GM18870 (cell line): Measurements from ENCODE around the gene PCCA.

Experiments
- ATAC-seq: cut with Tn5 transposase; IDR thresholded peaks from one replicate; pipeline ENCODE4 v1.9.1; 2021; ENCODE audit warnings: moderate library complexity; ENCODE audit not compliant: unreplicated experiment

Gene PCCA

DNA sequence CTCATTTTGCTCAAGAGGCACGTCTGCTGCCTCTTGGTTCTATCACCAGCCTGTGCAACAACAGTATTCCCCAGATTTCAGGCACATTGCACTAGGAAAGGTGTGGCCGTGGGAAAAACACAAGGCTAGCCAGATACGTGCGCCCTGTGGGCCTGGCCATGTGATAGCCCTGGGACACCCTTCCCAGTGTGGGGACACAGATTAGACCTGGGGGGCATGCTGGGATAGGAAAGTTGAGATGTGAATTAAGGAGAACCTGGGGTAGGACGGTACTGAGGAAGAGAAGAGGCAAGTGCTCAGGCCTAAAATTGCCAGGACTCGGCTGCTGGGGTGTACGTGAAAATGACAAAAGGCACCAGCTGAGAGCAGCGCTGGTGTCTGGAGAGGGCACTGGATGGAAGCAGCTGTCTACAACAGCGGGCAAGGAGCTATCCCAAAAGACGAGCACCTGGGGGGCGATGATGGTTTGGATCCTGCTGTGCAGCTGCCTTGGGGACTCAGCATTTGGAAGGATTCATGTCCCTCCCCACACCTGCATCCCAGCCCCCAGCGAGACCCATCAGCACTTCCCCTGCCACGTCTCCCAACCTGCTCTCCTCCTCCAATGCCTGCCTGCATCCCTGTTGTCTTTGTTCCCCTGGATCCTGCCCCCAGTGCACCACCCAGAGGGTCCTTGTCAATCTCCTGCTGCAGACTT lies 445.4 kb downstream of the PCCA start:
- ATAC-seq, result no peak

DNA sequence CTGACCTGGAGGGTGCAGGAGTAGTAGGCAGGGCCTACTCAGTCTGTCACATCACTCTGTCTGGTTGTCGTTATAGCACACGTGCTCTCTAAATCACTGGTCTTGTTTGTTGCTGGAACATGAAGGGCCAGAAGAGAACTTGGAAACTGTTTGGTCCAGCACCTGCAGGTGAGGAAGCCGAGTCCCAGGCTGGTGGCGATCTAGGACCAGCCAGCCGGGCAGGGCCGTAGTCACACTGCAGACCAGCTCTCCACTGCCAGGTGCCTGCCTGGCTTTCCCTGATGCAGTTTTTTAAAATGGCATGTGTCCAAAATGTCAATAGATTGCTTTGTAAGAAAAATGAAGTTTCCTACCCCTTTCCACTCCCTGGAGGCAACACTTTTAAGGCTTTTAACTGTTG lies 446.0 kb downstream of the PCCA start:
- ATAC-seq, result no peak

DNA sequence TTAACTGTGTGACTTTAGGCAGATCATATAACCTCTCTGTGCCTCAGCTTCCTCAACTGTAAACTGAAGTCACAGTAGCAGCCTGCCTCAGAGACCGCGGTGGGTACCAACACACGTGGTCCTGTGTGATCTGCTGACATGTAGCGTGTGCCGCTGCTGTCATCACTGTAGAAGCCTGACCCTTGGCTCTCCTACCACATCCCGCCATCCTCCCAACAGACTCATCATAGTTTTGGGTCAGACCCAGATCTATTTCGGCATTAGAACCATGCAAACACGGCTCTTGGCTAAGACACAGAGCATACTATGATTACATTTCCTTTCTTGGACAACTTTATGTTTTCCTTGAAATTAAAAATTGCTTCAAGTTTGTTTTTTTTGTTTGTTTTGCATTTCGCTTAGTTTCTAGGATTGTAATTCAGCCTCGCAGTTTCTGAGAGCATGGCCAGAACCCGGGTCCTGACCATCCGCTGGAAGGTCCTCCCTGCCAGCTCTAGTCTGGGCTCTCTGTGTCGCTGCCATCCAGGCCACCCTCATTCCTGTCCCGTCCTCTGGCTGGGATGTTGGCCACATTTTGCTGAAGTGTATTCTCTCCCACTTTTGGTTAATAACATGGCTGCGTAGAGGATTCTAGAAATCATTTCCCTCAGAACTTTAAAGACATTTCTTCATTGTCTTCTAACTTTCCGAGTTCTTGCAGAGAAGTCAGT lies 446.7 kb downstream of the PCCA start:
- no peak for ATAC-seq

DNA sequence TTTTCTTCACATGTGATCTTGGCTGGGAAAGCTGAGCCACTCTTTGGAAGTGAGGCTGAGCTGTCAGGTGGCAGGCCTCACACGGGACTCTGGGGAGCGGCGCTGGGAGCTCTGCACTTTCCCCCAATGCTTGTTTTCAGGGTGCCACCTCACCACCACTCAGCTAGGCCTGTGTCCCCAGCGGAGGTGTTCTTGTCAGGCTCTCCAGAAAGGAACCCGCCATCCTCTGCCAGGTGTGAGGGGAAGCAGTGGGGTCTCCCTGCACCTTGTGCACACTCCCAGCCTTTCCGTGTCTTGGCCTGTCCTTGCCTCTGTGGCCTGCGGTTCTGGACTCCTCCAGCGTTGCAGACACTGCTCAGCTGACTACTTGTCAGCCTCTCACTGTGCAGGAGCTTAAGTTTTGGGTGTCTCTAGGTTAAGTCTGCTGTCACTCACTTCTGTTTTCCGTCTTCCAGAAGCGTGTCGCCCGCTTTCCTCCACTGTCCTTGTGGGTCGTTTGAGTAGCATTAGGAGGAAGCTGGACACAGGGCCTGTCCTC lies 447.8 kb downstream of the PCCA start:
- ATAC-seq, result no peak

DNA sequence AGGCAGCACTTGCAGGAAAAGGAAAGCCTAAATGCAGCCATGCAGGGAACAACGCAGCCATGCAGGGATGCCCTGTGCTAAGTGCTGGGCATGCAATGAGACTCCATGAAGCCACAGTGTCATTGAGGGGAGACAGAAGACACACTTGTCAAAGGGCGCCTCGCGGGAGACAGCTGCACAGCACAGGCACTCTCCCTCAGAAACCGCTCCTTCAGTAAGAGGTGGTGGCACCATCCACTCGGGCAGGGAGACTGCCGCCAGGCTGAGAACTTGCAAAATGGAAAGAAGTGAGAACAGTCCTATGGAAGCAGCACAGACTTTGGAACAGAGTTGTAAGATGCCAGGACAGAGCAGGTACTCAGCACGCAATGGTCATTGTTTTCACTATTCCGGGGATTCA lies 448.6 kb downstream of the PCCA start:
- ATAC-seq, result no peak

DNA sequence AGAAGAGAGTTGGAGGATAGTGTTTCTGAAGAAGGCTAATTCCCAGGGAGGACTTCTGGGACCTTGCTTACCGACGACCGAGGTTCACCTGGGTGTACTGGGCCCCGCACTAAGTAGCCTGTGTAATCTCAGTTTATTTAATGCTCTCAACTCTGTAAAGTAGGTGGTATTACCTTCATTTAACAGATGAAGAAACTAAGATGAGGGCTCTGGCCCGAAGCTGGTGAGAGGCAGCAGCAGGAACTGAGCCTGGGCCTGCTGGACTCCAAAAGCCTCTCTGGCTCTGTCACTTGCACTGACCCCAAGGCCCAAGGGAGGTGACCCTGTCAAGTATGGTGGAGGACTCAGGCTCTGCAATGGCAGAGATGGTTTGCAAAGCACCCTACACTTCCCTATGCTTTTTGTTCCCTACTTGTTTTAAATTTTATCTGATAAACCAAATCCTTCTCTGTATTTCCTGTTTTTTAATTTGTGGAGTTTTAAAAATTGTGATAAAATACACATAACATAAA lies 449.1 kb downstream of the PCCA start:
- ATAC-seq, result no peak

DNA sequence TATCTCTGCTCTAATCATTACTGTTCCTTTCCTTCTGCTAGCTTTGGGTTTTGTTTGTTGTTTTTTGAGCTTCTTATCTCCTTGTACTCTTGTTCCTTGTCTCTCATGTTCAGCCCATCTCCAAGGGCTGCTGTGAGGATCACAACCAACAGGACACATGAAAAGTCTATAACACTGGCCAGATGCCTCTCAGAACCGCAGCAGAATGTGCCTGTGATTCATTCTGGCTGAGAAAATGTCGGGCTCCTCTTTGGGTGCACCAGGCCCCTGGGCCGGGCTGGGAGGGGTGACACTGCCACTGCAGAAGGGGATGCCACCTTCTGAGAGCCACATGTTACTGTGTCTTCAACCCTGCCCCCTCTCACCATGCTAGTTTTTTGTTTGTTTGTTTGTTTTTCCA lies 451.7 kb downstream of the PCCA start:
- ATAC-seq, result no peak

DNA sequence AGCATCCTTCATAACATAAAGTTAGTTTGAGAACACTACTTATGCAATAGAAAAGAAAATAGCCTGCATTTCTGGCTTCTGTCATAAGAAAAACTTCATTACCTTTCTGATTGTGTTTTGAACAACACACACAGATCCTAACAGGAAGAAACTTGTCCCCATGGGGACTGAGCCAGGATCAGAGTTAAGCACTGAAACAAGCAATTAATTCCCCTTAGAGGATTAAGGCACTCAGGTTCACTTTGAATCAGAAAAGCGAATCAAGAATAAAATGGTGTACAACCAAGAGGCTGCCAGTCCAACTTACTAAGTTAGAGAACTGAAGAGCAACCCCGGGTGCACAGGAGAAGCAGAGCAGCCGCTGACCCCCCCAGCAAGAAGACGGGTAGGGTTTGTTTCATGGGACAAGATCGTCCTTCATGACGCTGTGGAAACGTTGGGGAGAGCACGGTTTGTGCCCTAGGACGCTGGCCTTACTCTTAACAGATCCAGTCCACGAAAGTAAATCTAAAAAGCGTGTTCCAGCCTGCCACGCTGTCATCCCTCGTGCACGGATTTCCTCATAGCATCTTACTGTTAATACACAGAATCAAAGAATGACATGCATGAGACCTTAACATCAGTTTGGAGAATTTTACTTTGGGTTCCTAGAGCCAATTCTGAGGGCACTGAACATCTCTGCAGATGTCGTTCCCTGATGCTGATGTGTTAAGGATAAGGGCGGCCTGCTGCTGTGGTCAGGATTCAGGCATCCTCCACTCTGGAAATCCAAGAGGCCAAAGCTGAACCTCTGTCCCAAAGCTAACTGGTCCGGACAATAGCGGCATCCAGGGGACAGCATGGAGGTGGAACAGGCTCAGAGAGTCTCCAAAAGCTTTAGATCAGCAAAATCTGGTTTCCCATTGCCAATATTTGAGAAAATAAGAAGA lies 453.3 kb downstream of the PCCA start:
- ATAC-seq, result no peak

DNA sequence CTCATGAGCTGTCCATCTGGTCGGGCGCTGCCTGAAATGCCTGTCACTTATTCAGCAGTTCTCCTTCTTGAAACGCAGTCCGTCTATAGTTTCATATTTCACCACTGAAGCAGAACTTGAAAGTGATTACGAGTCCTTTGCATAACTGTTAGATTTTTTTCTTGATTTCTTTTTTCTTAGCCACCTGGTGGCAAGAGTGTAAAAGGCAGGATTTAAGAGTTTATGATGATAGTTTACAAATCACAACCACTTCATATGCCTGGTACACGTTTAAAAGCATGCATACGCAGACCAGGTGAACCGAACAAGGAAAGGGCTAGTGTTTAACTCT lies 453.9 kb downstream of the PCCA start:
- peak; percentile 92 for ATAC-seq

DNA sequence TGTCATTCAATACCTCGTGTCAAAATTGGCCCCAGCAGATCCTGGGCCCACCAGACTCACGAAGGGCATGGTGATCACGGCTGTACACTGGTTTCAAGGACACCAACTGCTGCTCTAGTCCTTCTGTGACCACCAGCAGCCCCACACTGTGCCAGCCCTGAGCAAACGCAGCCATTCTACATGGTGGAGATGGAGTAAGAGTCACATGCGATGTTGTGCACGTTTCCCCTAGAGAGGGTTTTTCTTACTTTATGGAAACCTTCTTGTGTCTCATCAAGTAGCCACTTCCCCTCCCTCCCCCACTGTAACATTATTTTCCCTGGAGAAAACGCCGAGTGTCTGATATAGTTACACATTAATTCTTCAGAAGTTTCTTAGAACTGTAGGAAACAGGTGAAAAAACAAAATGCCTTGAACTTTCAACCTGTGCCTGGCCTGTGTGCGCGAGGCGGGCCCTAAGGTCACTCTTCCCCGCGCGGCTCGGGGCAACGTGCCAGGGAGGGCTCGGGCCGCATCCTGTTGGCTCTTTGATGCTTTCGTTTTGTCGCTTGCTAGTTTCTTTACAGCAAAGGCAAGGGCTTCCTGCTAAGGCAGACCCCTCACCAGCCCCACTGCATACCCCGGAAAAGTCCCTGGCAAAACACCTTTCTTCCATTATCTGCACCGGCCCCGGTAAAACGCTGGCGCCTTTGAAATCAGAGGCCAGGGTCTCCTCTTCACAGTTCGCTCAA lies 455.1 kb downstream of the PCCA start:
- no peak for ATAC-seq

DNA sequence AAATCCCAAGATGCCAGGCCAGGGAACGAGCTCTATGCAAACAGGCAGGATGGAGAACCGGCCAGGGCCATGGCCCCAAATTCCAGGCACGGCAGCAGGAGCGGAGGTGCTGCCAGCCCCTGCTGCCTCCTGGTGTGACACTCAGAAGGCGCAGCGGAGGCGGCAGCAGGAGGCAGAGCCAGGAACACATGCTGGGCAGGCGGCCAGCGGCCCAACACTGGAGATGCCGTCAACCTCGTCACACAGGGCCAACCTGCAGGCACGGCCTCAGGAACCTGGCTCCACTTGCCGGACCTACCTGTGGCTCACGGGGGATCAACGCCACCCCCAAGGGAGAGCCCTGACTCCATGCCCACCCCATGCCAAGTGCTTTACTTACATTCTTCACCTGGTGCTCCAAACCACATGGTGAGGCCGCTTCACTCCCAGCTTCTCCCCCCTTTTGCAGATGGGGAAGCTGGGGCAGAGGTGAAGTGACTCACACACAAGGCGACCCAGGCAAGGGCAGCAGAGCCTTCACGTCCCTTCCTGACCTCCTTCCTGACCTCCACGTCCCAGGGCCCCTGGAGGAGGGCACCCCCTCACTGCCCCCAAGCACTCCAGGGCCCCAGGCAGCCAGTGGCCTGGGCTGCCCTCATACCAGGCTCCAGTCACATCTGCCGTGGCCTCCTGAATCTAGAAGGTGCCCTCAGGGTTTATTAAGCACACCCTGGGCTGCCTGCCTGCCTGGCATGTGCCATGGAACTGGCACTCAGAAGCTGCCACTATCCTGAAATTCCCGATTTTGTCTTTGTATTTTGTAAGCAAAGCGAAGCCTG lies 456.2 kb downstream of the PCCA start:
- ATAC-seq, result no peak

DNA sequence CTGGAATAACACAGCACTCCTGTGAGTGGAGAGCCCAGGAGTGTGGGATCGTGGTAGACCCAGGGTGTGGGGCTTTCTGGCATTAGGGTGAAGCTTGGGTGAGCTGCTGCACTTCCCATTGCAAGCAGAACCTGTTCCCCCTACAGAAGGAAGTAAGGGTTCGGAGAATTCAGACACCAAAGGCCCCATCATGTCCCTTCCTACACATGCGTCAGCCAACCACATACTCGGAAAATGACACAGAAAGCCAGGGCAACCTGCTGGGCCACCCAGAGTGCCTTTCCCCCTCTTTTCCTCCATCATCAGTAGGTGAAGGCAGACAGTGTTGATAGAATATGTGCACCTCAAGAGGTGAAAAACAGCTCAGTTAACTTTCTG lies 456.8 kb downstream of the PCCA start:
- no peak for ATAC-seq

DNA sequence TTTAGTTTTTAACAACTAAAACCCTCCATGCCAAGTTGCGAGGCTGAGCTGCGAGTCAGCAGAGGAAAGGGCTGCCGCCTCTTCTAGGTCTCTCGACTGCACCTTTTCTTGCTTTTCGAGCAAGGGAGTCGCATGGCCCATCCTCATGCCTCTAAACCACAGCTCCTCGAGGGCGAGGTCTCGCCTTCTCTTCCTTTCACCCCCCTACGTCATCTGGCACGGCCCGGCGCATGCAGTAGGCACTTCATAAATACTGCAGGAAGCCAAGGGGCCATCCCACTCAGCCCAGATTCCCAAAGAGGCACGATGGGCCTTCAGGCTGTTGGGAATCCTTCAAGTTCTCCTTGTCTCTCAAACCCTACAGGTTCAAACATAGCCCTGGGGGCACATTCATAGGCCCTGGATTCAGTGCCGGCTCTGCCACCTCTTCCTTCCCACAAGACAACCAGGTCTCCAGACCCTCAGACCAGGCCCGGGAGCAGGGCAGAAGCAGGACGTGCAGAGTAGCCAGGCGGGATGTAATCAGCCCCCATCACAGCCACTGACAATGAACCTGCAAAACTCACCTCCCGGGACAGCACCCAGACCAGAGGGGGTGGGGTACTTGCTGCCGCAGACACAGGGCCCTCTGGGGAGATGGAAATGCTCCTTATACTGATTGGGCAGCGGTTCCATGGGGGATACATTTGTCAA lies 458.0 kb downstream of the PCCA start:
- no peak for ATAC-seq

DNA sequence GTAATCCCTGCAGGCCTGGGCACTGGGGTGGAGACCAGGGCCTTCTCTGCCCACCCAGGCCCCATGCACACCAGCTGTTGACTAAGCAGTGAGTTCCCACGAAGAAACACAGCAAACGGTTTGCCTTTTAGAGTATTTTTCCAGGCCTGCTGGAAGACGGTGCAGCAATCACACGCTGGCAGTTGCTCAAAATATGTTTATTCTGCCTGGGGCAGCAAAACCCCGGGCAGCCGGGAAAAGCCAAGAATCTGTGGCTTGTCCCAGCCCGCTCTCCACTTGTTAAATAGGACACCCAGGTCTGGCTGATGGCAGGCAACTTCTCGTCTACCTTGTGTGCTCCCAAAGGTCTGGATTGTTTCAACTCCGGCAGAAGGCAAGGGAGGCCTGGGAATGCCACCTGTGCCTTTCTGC lies 458.9 kb downstream of the PCCA start:
- ATAC-seq, result no peak

DNA sequence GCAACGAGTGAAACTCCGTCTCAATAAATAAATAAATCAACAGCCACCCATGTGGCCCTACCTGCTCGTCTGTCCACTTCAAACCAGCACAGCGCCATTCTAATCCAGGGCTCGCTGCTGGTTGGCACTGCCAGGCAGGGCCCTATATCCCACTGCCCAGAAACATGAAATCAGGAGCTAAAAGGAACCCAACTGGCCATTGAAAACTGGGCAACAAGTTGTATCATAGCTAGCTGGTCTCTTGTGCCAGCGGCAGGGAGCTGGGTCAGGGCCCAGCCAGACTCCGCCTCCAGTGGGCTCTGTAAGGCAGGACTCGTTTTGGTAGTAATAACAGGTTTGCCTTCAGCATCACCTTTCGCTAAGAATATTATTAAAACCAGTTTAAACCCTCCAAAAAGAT lies 460.4 kb downstream of the PCCA start:
- ATAC-seq, result no peak

DNA sequence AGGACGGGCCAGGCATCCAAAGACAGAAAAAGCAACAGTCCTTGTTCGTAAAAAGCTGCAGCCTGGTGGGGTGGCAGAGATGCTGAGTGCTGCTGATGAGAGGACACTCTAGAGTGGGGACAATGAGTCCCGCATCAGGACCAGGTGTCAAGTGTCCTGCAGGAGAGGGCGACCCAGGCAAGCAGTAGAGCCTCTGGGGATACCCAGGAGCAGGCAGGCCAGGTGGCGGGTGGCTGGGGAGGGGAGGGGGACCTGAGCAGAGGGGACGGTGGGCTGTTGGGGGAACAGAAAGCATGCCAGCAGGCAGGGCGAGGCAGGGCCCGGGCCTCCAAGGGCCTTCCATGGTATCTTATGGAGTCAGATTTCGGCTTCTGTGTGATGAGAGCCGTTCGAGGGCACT lies 463.9 kb downstream of the PCCA start:
- ATAC-seq, result no peak

DNA sequence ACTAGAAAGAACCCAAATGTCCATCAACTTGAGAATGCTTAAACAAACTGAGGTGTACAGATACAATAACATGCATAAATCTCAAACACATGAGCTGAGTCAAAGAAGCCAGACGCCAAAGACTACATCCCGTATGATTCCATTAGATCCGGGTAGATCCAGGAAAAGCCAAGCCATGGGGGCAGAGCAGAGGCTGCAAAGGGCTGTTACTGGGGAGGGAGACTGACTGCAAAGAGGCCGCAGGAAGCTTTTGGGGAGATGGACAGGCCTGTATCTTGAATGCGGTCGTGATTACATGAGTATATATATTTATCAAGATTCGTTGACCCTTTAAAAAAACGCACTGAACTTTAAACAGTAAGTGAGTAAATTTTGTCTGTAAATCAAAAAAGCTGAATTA lies 471.0 kb downstream of the PCCA start:
- no peak for ATAC-seq

DNA sequence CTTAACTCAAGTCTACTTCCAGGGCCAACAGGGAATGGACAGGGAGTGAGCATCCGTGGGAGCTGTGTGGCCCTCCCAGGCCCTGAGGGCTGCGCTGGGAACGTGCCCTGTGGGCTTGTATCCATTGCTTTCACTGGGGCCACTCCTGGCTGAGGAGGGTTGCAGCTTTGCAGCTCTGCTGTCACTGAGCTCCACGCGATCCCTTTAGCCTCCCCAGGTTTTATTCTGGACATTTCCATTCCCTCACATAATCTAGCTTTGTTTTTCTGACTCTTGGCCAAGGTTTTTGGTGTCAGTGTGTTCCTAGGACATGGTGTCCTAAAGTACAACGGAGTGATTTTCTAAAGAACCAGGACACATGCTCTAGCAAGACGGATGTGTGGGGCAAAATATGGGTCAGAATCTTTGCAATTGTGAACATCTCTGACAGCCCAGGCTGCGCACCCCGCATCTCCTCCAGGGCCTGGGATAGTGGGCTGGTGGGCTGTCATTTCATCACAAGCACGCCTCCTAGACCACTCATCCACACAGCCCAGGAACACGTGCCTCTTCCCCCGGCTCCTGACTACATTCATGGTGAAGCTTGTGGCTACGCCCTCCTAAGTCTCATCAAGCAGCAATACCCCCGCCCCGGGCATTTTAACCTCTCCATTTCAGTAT lies 471.7 kb downstream of the PCCA start:
- no peak for ATAC-seq

DNA sequence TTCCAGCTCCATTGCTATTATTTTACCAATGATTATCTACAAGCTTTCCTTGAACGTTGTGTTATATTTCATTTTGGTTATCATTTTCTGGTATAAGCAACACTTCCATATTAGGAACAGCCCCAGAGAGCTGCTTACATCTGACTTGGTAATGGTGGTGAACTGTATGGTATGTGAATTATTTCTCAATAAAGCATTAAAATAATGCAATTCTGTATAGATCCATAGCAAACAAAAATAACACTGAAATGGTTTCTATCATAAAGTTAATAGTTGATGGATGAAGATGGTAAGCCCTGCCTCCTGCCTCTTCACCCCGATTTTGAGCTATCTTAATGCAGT lies 472.2 kb downstream of the PCCA start:
- ATAC-seq, result no peak
